ENCODE data around the gene TRIML1. TPM values are rescaled to one million over a fixed set of nuclear protein-coding genes. Genes with fewer than 3 reads are reported as not detected.

TRIML1 gene
- total and polyA plus RNA-seq, 2 of the 13 experiments (the other 11 are each of a cell fraction or from before 2014, with no cell fraction given), result not detected

- no peak overlapping the region for H2AFZ ChIP-seq (ENCODE audit: low read length)
- H3K27me3 ChIP-seq (ENCODE audit: control insufficient read depth in 1 of 2, insufficient read depth in 2 of 2, low read length in 2 of 2), result 0 out of 5 replicates have a peak, but pooled peaks cover 0 to 6% of the 10 kb centered on the region in 2 experiments
- BruUV-seq (replicated peaks), result no TSS peak
- in situ Hi-C loops (cut with HindIII; ENCODE audit: extremely low pct_ligation_motif_present, low pct_unique_long_range_greater_than_20kb), result no loop called here
- H3K4me2 ChIP-seq (ENCODE audit: low read depth, low read length), result no peak overlapping the region
- no peak overlapping the region for H3K9ac ChIP-seq (ENCODE audit: insufficient read depth, low read depth, low read length)
- DNase-seq (ENCODE audit: low spot score) (no peak), FAIRE-seq (no peak), ATAC-seq (no peak)
- peaks cover 8% of the 10 kb centered on the region; the same call in 1 of the 2 replicates for H3K9me3 ChIP-seq (ENCODE audit: low read length)
- POLR2A ChIA-PET, result no interaction called here
- H4K20me1 ChIP-seq (ENCODE audit: insufficient read depth, low read length), result no peaks in the 10 kb centered on the region
- intact Hi-C loops (cut with micrococcal nuclease; ENCODE audit: unreplicated experiment), result no loop called here
- 38% methylated on average over 11 of the region's 11 CpGs for WGBS (ENCODE audit: low lambda C conversion rate)
- H3K79me2 ChIP-seq (ENCODE audit: insufficient read depth, low read length), result no peaks in the 10 kb centered on the region
- no peaks in the 10 kb centered on the region for H3K4me1 ChIP-seq (ENCODE audit: insufficient read depth, low read length)
- no peak for TF ChIP-seq SRSF9 (IDR thresholded peaks at IDR 0.05; ENCODE audit: borderline replicate concordance, insufficient read depth, low read depth, low read length, poor library complexity, severe bottlenecking)
- TF ChIP-seq ZNF296 (CRISPR knock-in tag; conservative IDR thresholded peaks at IDR 0.05), result no peak
- TF ChIP-seq RBFOX2 (IDR thresholded peaks at IDR 0.05; ENCODE audit: low read depth, low read length), result no peak
- TF ChIP-seq ETV6 (CRISPR knock-in tag; conservative IDR thresholded peaks at IDR 0.05), result no peak
- TF ChIP-seq, protein P1, sequence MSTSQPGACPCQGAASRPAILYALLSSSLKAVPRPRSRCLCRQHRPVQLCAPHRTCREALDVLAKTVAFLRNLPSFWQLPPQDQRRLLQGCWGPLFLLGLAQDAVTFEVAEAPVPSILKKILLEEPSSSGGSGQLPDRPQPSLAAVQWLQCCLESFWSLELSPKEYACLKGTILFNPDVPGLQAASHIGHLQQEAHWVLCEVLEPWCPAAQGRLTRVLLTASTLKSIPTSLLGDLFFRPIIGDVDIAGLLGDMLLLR (CRISPR knock-in tag; IDR thresholded peaks at IDR 0.05), result no peak
- TF ChIP-seq ZMYM2 (CRISPR knock-in tag; IDR thresholded peaks at IDR 0.05), result no peak
- TF ChIP-seq ZC3H4 (CRISPR knock-in tag; IDR thresholded peaks at IDR 0.05; ENCODE audit: borderline replicate concordance), result no peak
- H3K27ac ChIP-seq (ENCODE audit: extremely low read length, insufficient read depth, low read length), result no peak overlapping the region
- CTCF ChIA-PET (ENCODE audit: low intra/inter-chr PET ratio, low total read pairs), result no interaction called here
- no peaks in the 10 kb centered on the region for H3K36me3 ChIP-seq (replicated peaks in 1 of 2; ENCODE audit: control insufficient read depth in 1 of 2, insufficient read depth in 2 of 2, low read length in 2 of 2)
- no peak overlapping the region for H3K4me3 ChIP-seq (replicated peaks in 1 of 3; ENCODE audit: insufficient read depth in 1 of 3, low read depth in 2 of 3, low read length in 3 of 3)
Measured at GRCh38 chr4:188146618-188147017, 7.4 kb downstream of the TRIML1 start.

DNA sequence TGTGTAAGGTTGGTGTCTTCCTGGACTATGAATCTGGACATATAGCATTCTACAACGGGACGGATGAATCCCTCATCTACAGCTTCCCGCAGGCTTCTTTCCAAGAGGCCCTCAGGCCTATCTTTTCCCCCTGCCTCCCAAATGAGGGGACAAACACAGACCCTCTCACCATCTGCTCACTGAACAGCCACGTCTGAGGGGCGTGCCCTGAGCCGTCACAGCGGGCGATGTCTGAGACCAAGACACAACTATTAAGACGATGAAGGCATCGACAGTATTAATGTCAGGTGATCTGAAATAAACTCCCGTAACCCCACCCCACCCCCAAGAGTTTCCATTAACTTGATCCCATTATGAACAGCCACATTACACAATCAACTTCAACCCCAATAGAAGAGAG lies 7.9 kb downstream of the TRIML1 start:
- no peak for FAIRE-seq
- no peak overlapping the region for H2AFZ ChIP-seq (ENCODE audit: low read length)
- in situ Hi-C loops (cut with HindIII; ENCODE audit: extremely low pct_ligation_motif_present, low pct_unique_long_range_greater_than_20kb) (no loop called here), intact Hi-C loops (cut with micrococcal nuclease; ENCODE audit: unreplicated experiment) (no loop called here)
- POLR2A ChIA-PET, result no interaction called here
- H3K27ac ChIP-seq (ENCODE audit: extremely low read length, insufficient read depth, low read length), result no peak overlapping the region
- no peaks in the 10 kb centered on the region for H3K79me2 ChIP-seq (ENCODE audit: insufficient read depth, low read length)
- no peak overlapping the region for H3K9ac ChIP-seq (ENCODE audit: insufficient read depth, low read depth, low read length)
- ATAC-seq, result no peak
- H3K4me3 ChIP-seq (replicated peaks in 1 of 3; ENCODE audit: insufficient read depth in 1 of 3, low read depth in 2 of 3, low read length in 3 of 3), result no peak overlapping the region
- 57% methylated on average over 11 of the region's 11 CpGs for WGBS (ENCODE audit: low lambda C conversion rate)
- no TSS peak for BruUV-seq (replicated peaks)
- no peak for DNase-seq (ENCODE audit: low spot score)
- H3K4me1 ChIP-seq (ENCODE audit: insufficient read depth, low read length), result no peaks in the 10 kb centered on the region
- no peak overlapping the region for H3K4me2 ChIP-seq (ENCODE audit: low read depth, low read length)
- H4K20me1 ChIP-seq (ENCODE audit: insufficient read depth, low read length), result no peaks in the 10 kb centered on the region
- H3K27me3 ChIP-seq (ENCODE audit: control insufficient read depth in 1 of 2, insufficient read depth in 2 of 2, low read length in 2 of 2), result 0 out of 5 replicates have a peak, but pooled peaks cover 0 to 6% of the 10 kb centered on the region in 2 experiments
- CTCF ChIA-PET (ENCODE audit: low intra/inter-chr PET ratio, low total read pairs), result no interaction called here
- peaks cover 8% of the 10 kb centered on the region; the same call in 1 of the 2 replicates for H3K9me3 ChIP-seq (ENCODE audit: low read length)
- no peaks in the 10 kb centered on the region for H3K36me3 ChIP-seq (replicated peaks in 1 of 2; ENCODE audit: control insufficient read depth in 1 of 2, insufficient read depth in 2 of 2, low read length in 2 of 2)
- TF ChIP-seq, protein P2, sequence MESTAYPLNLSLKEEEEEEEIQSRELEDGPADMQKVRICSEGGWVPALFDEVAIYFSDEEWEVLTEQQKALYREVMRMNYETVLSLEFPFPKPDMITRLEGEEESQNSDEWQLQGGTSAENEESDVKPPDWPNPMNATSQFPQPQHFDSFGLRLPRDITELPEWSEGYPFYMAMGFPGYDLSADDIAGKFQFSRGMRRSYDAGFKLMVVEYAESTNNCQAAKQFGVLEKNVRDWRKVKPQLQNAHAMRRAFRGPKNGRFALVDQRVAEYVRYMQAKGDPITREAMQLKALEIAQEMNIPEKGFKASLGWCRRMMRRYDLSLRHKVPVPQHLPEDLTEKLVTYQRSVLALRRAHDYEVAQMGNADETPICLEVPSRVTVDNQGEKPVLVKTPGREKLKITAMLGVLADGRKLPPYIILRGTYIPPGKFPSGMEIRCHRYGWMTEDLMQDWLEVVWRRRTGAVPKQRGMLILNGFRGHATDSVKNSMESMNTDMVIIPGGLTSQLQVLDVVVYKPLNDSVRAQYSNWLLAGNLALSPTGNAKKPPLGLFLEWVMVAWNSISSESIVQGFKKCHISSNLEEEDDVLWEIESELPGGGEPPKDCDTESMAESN (CRISPR knock-in tag; conservative IDR thresholded peaks at IDR 0.05), result no peak
- TF ChIP-seq NFIC (IDR thresholded peaks at IDR 0.05; ENCODE audit: low read length) (no peak), ZNF124 (CRISPR knock-in tag; IDR thresholded peaks at IDR 0.05) (no peak), AHR (CRISPR knock-in tag; IDR thresholded peaks at IDR 0.05) (no peak), ZNF761 (CRISPR knock-in tag; conservative IDR thresholded peaks at IDR 0.05) (no peak), KAT7 (CRISPR knock-in tag; IDR thresholded peaks at IDR 0.05; ENCODE audit: borderline replicate concordance) (no peak), ZFX (CRISPR knock-in tag; IDR thresholded peaks at IDR 0.05; ENCODE audit: low read depth) (no peak), MTF1 (CRISPR knock-in tag; IDR thresholded peaks at IDR 0.05) (no peak)
- TF ChIP-seq, protein P3, sequence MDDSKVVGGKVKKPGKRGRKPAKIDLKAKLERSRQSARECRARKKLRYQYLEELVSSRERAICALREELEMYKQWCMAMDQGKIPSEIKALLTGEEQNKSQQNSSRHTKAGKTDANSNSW (CRISPR knock-in tag; IDR thresholded peaks at IDR 0.05; ENCODE audit: borderline replicate concordance), result no peak

Measured in HepG2 (cell line).